Panc1 (cell line): ENCODE results near the gene ATP10A. TPM values are rescaled to one million over a fixed set of nuclear protein-coding genes. Genes with fewer than 3 reads are reported as not detected.

Experiments used
- ATAC-seq: fragments of 200-7000 bp; cut with Tn5 transposase; 2 replicates; pipeline ENCODE4 v1.9.1; 2020; ENCODE audit warnings: mild to moderate bottlenecking, moderate library complexity
- BruUV-seq: library from RNA; stranded (reverse); fragments of 400-500 nt; replicated peaks from 2 replicates; lab custom pipeline; 2021; lab: Mats Ljungman, UMichigan
- CTCF ChIA-PET: fragments of 300-600 bp; sonication (Branson Sonifier 250); formaldehyde crosslinking; loops from one replicate; lab custom pipeline; 2022; ENCODE audit warnings: antibody characterized with exemption; lab: Charles Lee
- POLR2A ChIA-PET: fragments of 300-600 bp; sonication (Branson Sonifier 250); formaldehyde crosslinking; loops from one replicate; lab custom pipeline; 2022; ENCODE audit warnings: antibody characterized with exemption; lab: Charles Lee
- DNase-seq: peaks from one replicate; pipeline ENCODE4 v3.0.0-alpha.2; 2010; ENCODE audit warnings: low read depth, low spot score
- H3K27ac ChIP-seq: 2 replicates; pipeline ENCODE4 v1.5.1; 2011; ENCODE audit warnings: mild to moderate bottlenecking, low read length, inconsistent platforms
- H3K27me3 ChIP-seq: fragments of 200-500 bp; sonication (Bioruptor generic); 2 replicates; pipeline ENCODE4 v1.6.0; 2014; ENCODE audit warnings: low read length, inconsistent platforms; ENCODE audit not compliant: control insufficient read depth, insufficient read depth
- H3K36me3 ChIP-seq: fragments of 200-500 bp; sonication (Bioruptor generic); 2 replicates; pipeline ENCODE4 v1.5.1; 2014; ENCODE audit warnings: inconsistent platforms, mild to moderate bottlenecking, low read length, moderate library complexity; ENCODE audit not compliant: control insufficient read depth, insufficient read depth
- H3K4me1 ChIP-seq: 2 replicates; pipeline ENCODE4 v1.5.1; 2011; ENCODE audit warnings: inconsistent platforms, mild to moderate bottlenecking, low read length, moderate library complexity; ENCODE audit not compliant: control insufficient read depth, insufficient read depth
- H3K4me3 ChIP-seq, 2 experiments: 2 replicates each; pipeline ENCODE4 v1.5.1; 2011 to 2012; ENCODE audit warnings: low read depth in 2 of 2, low read length in 2 of 2, mild to moderate bottlenecking in 2 of 2, inconsistent platforms in 1 of 2, moderate library complexity in 1 of 2
- H3K9me3 ChIP-seq: fragments of 200-500 bp; sonication (Bioruptor generic); 2 replicates; pipeline ENCODE4 v1.5.1; 2014; ENCODE audit warnings: low read depth, mild to moderate bottlenecking, inconsistent platforms, low read length, moderate library complexity; ENCODE audit not compliant: control insufficient read depth, insufficient read depth
- CTCF ChIP-seq: fragments of 450-650 bp; IDR thresholded peaks from 2 replicates; pipeline ENCODE4 v1.5.1; 2017; ENCODE audit warnings: mild to moderate bottlenecking
- POLR2AphosphoS5 ChIP-seq: IDR thresholded peaks from 2 replicates; pipeline ENCODE4 v1.6.1; 2012; ENCODE audit warnings: mild to moderate bottlenecking, low read depth, low read length, moderate library complexity
- REST ChIP-seq, 2 experiments: IDR thresholded peaks; 2 replicates each; pipeline ENCODE4 v1.6.1; 2011 to 2012; ENCODE audit warnings: low read depth in 2 of 2, control low read depth in 1 of 2, low read length in 1 of 2, mild to moderate bottlenecking in 1 of 2, moderate library complexity in 1 of 2; ENCODE audit not compliant: insufficient read depth in 1 of 2
- SIN3A ChIP-seq: IDR thresholded peaks from 2 replicates; pipeline ENCODE4 v1.6.1; 2012; ENCODE audit warnings: low read depth, mild to moderate bottlenecking, low read length, moderate library complexity, borderline replicate concordance; ENCODE audit not compliant: insufficient read depth
- TCF7L2 ChIP-seq: IDR thresholded peaks from 2 replicates; pipeline ENCODE4 v1.6.1; 2011; ENCODE audit warnings: mild to moderate bottlenecking, low read depth, low read length, inconsistent platforms
- in situ Hi-C: cut with HindIII; loops from 2 replicates; pipeline ENCODE4 v1.10.0; 2016; ENCODE audit warnings: low sequenced_read_pairs, low pct_unique_long_range_greater_than_20kb
- intact Hi-C: fragments of 100-400 bp; cut with micrococcal nuclease; formaldehyde crosslinking; loops from one replicate; pipeline ENCODE4 v1.10.0; 2022; ENCODE audit not compliant: unreplicated experiment
- total RNA-seq: library from RNA; stranded (reverse); gene quantifications from one replicate; pipeline ENCODE4 v1.2.1, GENCODE V29; 2021; ENCODE audit not compliant: unreplicated experiment

The ATP10A gene
- total RNA-seq, 1 experiment from 2014 or later, result 0.31 TPM

- intact Hi-C loops, result no loop called here
- in situ Hi-C loops, result no loop called here
- no peaks in the 10 kb centered on the region for H3K4me1 ChIP-seq
These were observed 59.6 kb downstream of the ATP10A start for GRCh38 chr15:25803541-25803940.

GRCh38 chr15:25803036-25803435 lies 60.1 kb downstream of the ATP10A start:
- Histone ChIP-seq H3K4me3 (no peak overlapping the region), H3K27me3 (no peaks in the 10 kb centered on the region), H3K9me3 (no peaks in the 10 kb centered on the region), H3K36me3 (no peaks in the 10 kb centered on the region), H3K27ac (no peak overlapping the region), H3K4me1 (no peaks in the 10 kb centered on the region)
- intact Hi-C loops, result no loop called here
- ChIA-PET POLR2A (no interaction called here), CTCF (no interaction called here)
- no peak for DNase-seq
- BruUV-seq, result no TSS peak
- no peak for ATAC-seq
- in situ Hi-C loops, result no loop called here
- no peak for TF ChIP-seq POLR2AphosphoS5
- TF ChIP-seq CTCF, result no peak
- no peak for TF ChIP-seq SIN3A
- TF ChIP-seq REST (IDR thresholded peaks at IDR 0.05; ENCODE audit: insufficient read depth in 1 of 2, low read depth in 2 of 2, low read length in 1 of 2), result no peak
- no peak for TF ChIP-seq TCF7L2

More at GRCh38 chr15:25803541-25803940, 59.6 kb downstream of the ATP10A start:
- no peak overlapping the region for H3K4me3 ChIP-seq
- POLR2A ChIA-PET, result no interaction called here
- no peak overlapping the region for H3K27ac ChIP-seq
- H3K36me3 ChIP-seq, result no peaks in the 10 kb centered on the region
- BruUV-seq, result no TSS peak
- ATAC-seq (no peak), DNase-seq (no peak)
- no peaks in the 10 kb centered on the region for H3K27me3 ChIP-seq
- TF ChIP-seq SIN3A (no peak), TCF7L2 (no peak), REST (IDR thresholded peaks at IDR 0.05; ENCODE audit: insufficient read depth in 1 of 2, low read depth in 2 of 2, low read length in 1 of 2) (no peak), POLR2AphosphoS5 (no peak), CTCF (no peak)
- H3K9me3 ChIP-seq, result no peaks in the 10 kb centered on the region
- CTCF ChIA-PET, result no interaction called here
